Fibroblast of the aortic adventitia (primary cell): Measurements from ENCODE around the gene SDK2. TPM values are rescaled to one million over a fixed set of nuclear protein-coding genes. Genes with fewer than 3 reads are reported as not detected.

Experiments
- DNase-seq: peaks from one replicate; pipeline ENCODE4 v3.0.0-alpha.2; 2010; ENCODE audit warnings: low read depth
- H3K4me3 ChIP-seq: 2 replicates; pipeline ENCODE4 v1.5.1; 2011; ENCODE audit warnings: low read depth, mild to moderate bottlenecking, control low read depth, low read length, moderate library complexity
- total RNA-seq: library from RNA; depleted of rRNA; stranded (reverse); fragments of >200 nt; gene quantifications from 2 replicates; pipeline ENCODE4 v1.2.3, GENCODE V29; 2012; ENCODE audit warnings: low replicate concordance
- TF ChIP-seq, protein P1 (sequence below): IDR thresholded peaks from 2 replicates; pipeline ENCODE4 v1.5.1; 2011; ENCODE audit warnings: mild to moderate bottlenecking, low read length, control low read depth, inconsistent platforms; ENCODE audit not compliant: insufficient read depth

The SDK2 gene
- total RNA-seq, 1 donor, result not detected

DNA sequence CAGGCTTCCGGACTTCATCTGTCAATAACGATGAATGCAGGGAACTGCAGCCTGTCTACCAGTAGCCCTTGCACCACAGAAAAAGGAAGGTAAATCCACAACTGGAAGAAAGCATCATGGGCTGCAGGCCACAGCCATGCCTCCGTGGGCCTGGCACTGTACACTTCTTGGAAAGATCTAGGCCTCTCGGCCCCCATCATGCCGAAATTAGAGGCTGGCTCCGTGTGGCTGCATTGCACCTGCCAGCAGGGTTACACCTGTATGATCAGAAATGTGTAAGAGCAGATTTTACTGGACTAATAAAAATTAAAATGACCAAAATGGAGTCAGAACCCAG, 52.2 kb downstream of the SDK2 start:
- no peak for DNase-seq
- TF ChIP-seq, protein P1, sequence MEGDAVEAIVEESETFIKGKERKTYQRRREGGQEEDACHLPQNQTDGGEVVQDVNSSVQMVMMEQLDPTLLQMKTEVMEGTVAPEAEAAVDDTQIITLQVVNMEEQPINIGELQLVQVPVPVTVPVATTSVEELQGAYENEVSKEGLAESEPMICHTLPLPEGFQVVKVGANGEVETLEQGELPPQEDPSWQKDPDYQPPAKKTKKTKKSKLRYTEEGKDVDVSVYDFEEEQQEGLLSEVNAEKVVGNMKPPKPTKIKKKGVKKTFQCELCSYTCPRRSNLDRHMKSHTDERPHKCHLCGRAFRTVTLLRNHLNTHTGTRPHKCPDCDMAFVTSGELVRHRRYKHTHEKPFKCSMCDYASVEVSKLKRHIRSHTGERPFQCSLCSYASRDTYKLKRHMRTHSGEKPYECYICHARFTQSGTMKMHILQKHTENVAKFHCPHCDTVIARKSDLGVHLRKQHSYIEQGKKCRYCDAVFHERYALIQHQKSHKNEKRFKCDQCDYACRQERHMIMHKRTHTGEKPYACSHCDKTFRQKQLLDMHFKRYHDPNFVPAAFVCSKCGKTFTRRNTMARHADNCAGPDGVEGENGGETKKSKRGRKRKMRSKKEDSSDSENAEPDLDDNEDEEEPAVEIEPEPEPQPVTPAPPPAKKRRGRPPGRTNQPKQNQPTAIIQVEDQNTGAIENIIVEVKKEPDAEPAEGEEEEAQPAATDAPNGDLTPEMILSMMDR, result no peak
- H3K4me3 ChIP-seq, result no peak overlapping the region

DNA sequence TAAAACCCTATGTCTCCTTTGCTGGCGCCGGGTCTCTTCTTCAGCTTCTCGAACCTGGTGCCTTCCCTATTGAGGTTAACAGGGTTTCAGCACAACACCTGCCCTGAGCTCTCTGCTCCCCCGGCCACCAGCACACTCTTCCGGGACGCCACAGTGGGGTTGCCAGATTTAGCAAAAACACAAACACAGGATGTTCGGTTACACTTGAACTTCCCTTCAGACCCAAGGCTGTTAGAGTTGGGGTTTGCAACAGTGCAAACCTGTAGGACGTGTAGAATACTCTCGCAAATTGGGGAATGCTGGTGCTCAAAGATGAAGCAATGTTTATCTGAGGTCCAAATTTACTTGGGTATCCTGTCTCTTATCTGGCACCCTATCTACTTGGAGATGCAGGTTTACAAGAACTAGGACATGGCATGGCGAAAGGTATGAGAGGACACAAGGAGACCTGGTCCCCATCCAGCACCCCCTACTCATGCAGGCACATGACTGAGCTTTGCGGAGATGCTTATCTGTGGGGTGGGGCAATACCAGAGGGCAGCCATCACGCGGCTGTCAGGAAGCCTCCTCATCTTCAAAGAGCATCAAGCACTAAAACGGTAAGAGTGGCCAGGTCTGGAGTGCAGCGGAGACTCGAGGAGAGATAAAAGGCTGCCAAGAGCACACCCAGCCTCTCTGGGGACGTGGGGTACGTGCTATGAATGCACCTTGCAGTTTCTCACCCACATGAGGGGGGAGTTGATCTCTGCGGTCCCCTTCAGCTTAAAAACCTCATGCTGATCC, 52.8 kb downstream of the SDK2 start:
- TF ChIP-seq, protein P1, result no peak
- H3K4me3 ChIP-seq, result no peak overlapping the region
- DNase-seq, result no peak

DNA sequence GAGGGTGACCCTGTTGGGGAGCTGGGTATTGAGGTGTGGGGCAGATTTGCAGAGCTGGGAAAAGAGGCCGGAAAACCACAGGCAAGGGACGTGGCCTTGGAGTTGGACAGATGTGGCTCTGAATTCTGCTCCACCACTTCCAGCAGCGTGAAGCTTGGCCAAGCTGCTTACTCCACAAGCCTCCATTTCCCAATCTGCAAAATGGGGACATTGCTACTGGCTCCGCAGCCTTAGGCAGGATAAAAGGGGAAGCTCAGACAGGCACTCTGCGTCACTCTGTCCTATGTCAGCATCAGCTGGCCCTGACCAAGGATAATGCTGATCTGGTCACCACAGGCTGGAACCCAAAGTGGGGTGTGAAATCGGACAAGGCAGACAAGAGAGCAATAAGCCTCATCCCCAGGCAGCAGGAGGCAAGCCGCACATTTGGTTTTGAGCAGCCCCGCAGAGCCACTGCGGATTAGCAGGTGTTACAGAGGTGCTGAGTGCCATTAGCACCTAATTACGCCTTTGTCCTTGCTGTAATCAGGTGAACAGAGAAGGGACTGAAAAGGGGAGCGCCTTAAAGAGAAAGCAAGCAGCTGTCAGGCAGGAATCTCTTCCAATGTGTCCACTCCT, 54.8 kb downstream of the SDK2 start:
- DNase-seq, result no peak
- H3K4me3 ChIP-seq, result no peak overlapping the region
- TF ChIP-seq, protein P1, result no peak

DNA sequence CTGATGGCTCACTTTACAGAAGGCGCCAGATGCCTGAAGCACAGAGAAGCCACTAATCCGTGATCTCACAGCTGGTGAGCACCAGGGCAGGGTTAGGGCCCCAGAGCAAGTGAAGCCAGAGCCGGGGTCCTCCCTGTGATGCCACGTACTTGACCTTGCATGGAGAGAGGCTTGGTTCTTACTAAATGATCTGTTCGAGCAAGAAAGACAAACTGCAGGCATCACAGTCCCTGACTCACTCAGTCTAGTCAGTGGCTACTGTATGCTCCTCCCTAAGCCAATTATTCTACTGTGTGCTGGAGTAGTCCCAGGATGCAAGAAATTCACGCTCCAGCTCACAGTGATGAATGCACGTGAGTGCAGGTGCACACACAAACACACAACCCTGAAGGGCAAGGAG, 55.4 kb downstream of the SDK2 start:
- H3K4me3 ChIP-seq, result no peak overlapping the region
- TF ChIP-seq, protein P1, result no peak
- DNase-seq, result no peak

DNA sequence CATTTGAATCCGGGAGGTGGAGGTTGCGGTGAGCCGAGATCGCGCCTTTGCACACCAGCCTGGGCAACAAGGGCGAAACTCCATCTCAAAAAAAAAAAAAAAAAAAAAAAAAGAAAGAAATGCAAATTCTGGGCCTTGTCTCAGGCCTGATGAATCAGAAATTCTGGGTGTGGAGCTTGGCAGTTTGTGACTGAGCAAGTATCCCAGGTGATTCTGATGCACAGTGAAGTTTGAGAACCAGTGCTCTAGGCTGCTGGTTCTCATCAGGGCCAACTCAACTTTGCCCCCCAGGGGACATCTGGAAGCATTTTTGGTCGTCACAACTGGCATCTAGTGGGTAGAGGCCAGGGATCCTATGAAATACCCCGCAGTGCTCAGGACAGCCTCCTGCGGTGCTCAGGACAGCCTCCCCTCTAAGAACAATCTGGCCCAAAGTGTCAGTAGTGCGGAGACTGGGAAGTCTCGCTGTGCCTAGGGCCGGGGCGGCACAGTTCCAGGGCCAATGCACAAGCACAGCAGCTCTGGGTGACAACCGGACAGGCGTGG, 55.9 kb downstream of the SDK2 start:
- TF ChIP-seq, protein P1, result no peak
- no peak for DNase-seq
- no peak overlapping the region for H3K4me3 ChIP-seq

DNA sequence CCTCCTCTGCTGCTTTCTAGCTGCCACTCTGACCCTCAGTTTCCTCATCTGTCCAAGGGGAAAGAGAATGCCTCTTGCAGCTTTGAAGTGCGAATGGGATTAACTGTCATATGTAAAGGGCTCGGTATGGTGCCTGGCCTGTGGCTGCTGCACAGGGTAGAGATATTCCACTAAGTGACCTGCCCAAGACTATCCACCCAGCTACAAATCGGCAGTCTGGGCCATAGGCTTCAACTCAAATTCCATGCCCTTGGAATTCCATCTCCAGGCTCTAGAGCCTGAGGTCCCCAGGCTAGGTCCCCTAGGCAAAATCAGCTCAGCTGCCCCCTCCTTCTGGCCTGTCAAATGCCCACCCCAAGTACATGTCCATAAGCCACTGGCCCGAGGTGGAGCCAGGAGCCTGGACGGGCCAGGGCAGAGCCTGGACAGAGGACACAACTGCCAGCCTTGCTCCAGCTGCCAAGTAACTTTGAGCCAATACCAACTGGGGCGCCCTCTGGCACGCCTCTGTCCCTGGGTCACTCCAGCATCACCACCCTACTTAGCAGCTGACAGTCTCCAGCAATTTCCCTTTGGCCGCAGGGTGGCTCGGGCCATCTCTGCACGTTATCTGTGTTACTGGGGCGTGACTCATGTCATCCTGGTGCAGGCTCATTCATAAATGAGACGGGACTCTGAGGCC, 57.2 kb downstream of the SDK2 start:
- no peak for DNase-seq
- no peak overlapping the region for H3K4me3 ChIP-seq
- TF ChIP-seq, protein P1, result no peak
